Mesenchymal stem cell (in vitro differentiated cells and primary cell): ENCODE results near the gene AQP2.

Experiments used
- DNase-seq: peaks from one replicate; pipeline ENCODE4 v3.0.0-alpha.2; 2013
- H2AFZ ChIP-seq: one replicate; pipeline ENCODE4 v1.6.1; 2013; ENCODE audit warnings: low read depth, mild to moderate bottlenecking, control low read depth, inconsistent platforms, low read length, moderate library complexity
- H2AK5ac ChIP-seq: 2 replicates; pipeline ENCODE4 v1.6.1; 2013; ENCODE audit warnings: low read length, moderate library complexity, mild to moderate bottlenecking, inconsistent platforms; ENCODE audit not compliant: severe bottlenecking
- H2BK120ac ChIP-seq: one replicate; pipeline ENCODE4 v1.6.1; 2013; ENCODE audit warnings: low read depth, mild to moderate bottlenecking, inconsistent platforms, low read length, moderate library complexity
- H2BK12ac ChIP-seq, 2 experiments: one replicate each; pipeline ENCODE4 v1.6.1; 2013; ENCODE audit warnings: inconsistent platforms in 2 of 2, low read length in 2 of 2, mild to moderate bottlenecking in 2 of 2, moderate library complexity in 2 of 2, control low read depth in 1 of 2
- H2BK15ac ChIP-seq: one replicate; pipeline ENCODE4 v1.6.1; 2013; ENCODE audit warnings: mild to moderate bottlenecking, low read depth, inconsistent platforms; ENCODE audit not compliant: poor library complexity, severe bottlenecking
- H2BK5ac ChIP-seq: 2 replicates; pipeline ENCODE4 v1.6.1; 2013; ENCODE audit warnings: low read depth, mild to moderate bottlenecking, low read length, control low read depth, inconsistent platforms; ENCODE audit not compliant: poor library complexity, severe bottlenecking
- H3K14ac ChIP-seq, 2 experiments: one replicate each; pipeline ENCODE4 v1.6.1; 2013; ENCODE audit warnings: inconsistent platforms in 2 of 2, low read length in 2 of 2, control low read depth in 1 of 2, mild to moderate bottlenecking in 1 of 2, moderate library complexity in 1 of 2
- H3K18ac ChIP-seq, 2 experiments: one replicate each; pipeline ENCODE4 v1.6.1; 2013; ENCODE audit warnings: inconsistent platforms in 2 of 2, low read length in 2 of 2, control low read depth in 1 of 2, low read depth in 1 of 2, mild to moderate bottlenecking in 1 of 2
- H3K23ac ChIP-seq, 2 experiments: one replicate each; pipeline ENCODE4 v1.6.1; 2013; ENCODE audit warnings: inconsistent platforms in 2 of 2, low read length in 2 of 2, mild to moderate bottlenecking in 2 of 2, moderate library complexity in 2 of 2, control low read depth in 1 of 2
- H3K27ac ChIP-seq: 2 replicates; pipeline ENCODE4 v1.5.1; 2013; ENCODE audit warnings: mild to moderate bottlenecking, moderate library complexity, low read length, control low read depth, inconsistent platforms; ENCODE audit not compliant: poor library complexity, severe bottlenecking
- H3K27me3 ChIP-seq, 2 experiments: 2 replicates each; pipeline versions ENCODE4 v1.6.1 to v1.7.0; 2013; ENCODE audit warnings: low read length in 2 of 2, mild to moderate bottlenecking in 2 of 2, moderate library complexity in 2 of 2, control low read depth in 1 of 2, inconsistent platforms in 1 of 2; ENCODE audit not compliant: control insufficient read depth in 1 of 2, insufficient read depth in 1 of 2
- H3K36me3 ChIP-seq, 2 experiments: 2 replicates each; pipeline versions ENCODE4 v1.6.1 to v1.7.0; 2013; ENCODE audit warnings: low read length in 2 of 2, control low read depth in 1 of 2, inconsistent platforms in 1 of 2, low read depth in 1 of 2, mild to moderate bottlenecking in 1 of 2; ENCODE audit not compliant: insufficient read depth in 2 of 2, control insufficient read depth in 1 of 2
- H3K4ac ChIP-seq, 2 experiments: one replicate each; pipeline ENCODE4 v1.6.1; 2013; ENCODE audit warnings: inconsistent platforms in 2 of 2, low read length in 2 of 2, mild to moderate bottlenecking in 2 of 2, moderate library complexity in 2 of 2, control low read depth in 1 of 2, low read depth in 1 of 2
- H3K4me1 ChIP-seq: 2 replicates; pipeline ENCODE4 v1.6.1; 2013; ENCODE audit warnings: low read depth, low read length, control low read depth; ENCODE audit not compliant: control insufficient read depth, insufficient read depth
- H3K4me2 ChIP-seq: 2 replicates; pipeline ENCODE4 v1.6.1; 2013; ENCODE audit warnings: low read length, mild to moderate bottlenecking, inconsistent platforms; ENCODE audit not compliant: poor library complexity, severe bottlenecking
- H3K4me3 ChIP-seq, 2 experiments: 2 replicates each; pipeline versions ENCODE4 v1.5.1 to v1.7.0; 2013; ENCODE audit warnings: low read length in 2 of 2, mild to moderate bottlenecking in 2 of 2, control low read depth in 1 of 2, low read depth in 1 of 2; ENCODE audit not compliant: insufficient read depth in 1 of 2
- H3K79me1 ChIP-seq: replicated peaks from 2 replicates; pipeline ENCODE4 v1.6.1; 2013; ENCODE audit warnings: mild to moderate bottlenecking, control low read depth, low read length, inconsistent platforms; ENCODE audit not compliant: poor library complexity, severe bottlenecking
- H3K9ac ChIP-seq: 2 replicates; pipeline ENCODE4 v1.7.0; 2013; ENCODE audit warnings: mild to moderate bottlenecking, low read length, moderate library complexity
- H3K9me3 ChIP-seq: 2 replicates; pipeline ENCODE4 v1.7.0; 2013; ENCODE audit warnings: mild to moderate bottlenecking, low read length; ENCODE audit not compliant: control insufficient read depth
- H4K8ac ChIP-seq: one replicate; pipeline ENCODE4 v1.6.1; 2013; ENCODE audit warnings: inconsistent platforms, mild to moderate bottlenecking, low read length, moderate library complexity
- H4K91ac ChIP-seq: one replicate; pipeline ENCODE4 v1.6.1; 2013; ENCODE audit warnings: mild to moderate bottlenecking, low read length, inconsistent platforms
- WGBS: methylation state at CpG from one replicate; pipeline ENCODE4 v1.1.7; 2013; ENCODE audit warnings: mixed read lengths; 5-methylcytosine and 5-hydroxymethylcytosine counted together

The AQP2 gene

GRCh38 chr12:49910331-49911212 lies 40.0 kb upstream of the AQP2 start:
- Histone ChIP-seq H2BK120ac (no peak overlapping the region), H2BK5ac (no peak overlapping the region), H3K9me3 (no peaks in the 10 kb centered on the region), H3K27ac (no peak overlapping the region), H3K18ac (no peak overlapping the region), H2BK15ac (no peak overlapping the region), H3K14ac (peak overlapping the region in 1 of 2 experiments; percentile 38), H3K4me3 (no peak overlapping the region), H3K9ac (no peak overlapping the region), H2BK12ac (peak overlapping the region in 1 of 2 experiments; percentile 24), H3K23ac (no peak overlapping the region), H2AK5ac (no peak overlapping the region), H3K4ac (no peak overlapping the region), H2AFZ (no peak overlapping the region), H3K27me3 (peaks cover 0 to 21% of the 10 kb centered on the region in 2 experiments), H4K91ac (no peak overlapping the region), H3K4me2 (no peak overlapping the region), H3K79me1 (no peaks in the 10 kb centered on the region), H3K36me3 (no peaks in the 10 kb centered on the region), H3K4me1 (peaks cover 8% of the 10 kb centered on the region), H4K8ac (no peak overlapping the region)
- DNase-seq: no peak
- 87% methylated on average over 15 of the region's 15 CpGs for WGBS

- no peak overlapping the region for H3K18ac ChIP-seq
- no peak overlapping the region for H4K8ac ChIP-seq
- H2AFZ ChIP-seq: no peak overlapping the region
- H3K9ac ChIP-seq: no peak overlapping the region
- no peak overlapping the region for H2BK15ac ChIP-seq
- no peak overlapping the region for H3K4me2 ChIP-seq
- no peaks in the 10 kb centered on the region for H3K79me1 ChIP-seq
- no peak overlapping the region for H3K4ac ChIP-seq
- no peaks in the 10 kb centered on the region for H3K36me3 ChIP-seq
- H3K27ac ChIP-seq: no peak overlapping the region
- no peak overlapping the region for H4K91ac ChIP-seq
- no peak overlapping the region for H2BK12ac ChIP-seq
- H3K27me3 ChIP-seq: peaks cover 0 to 19% of the 10 kb centered on the region in 2 experiments
- no peak for DNase-seq
- peaks cover 8% of the 10 kb centered on the region for H3K4me1 ChIP-seq
- H2BK120ac ChIP-seq: no peak overlapping the region
- no peak overlapping the region for H2BK5ac ChIP-seq
- H3K9me3 ChIP-seq: no peaks in the 10 kb centered on the region
- no peak overlapping the region for H2AK5ac ChIP-seq
- H3K4me3 ChIP-seq: no peak overlapping the region
- no peak overlapping the region for H3K23ac ChIP-seq
- 96% methylated on average over 2 of the region's 2 CpGs for WGBS
- no peak overlapping the region for H3K14ac ChIP-seq
Observed at GRCh38 chr12:49911213-49911605, 39.3 kb upstream of the AQP2 start.

GRCh38 chr12:49912345-49913255 lies 37.9 kb upstream of the AQP2 start:
- Histone ChIP-seq H3K4me2 (no peak overlapping the region), H3K9me3 (no peaks in the 10 kb centered on the region), H4K91ac (peak overlapping the region; percentile 25), H2BK12ac (no peak overlapping the region), H2AFZ (no peak overlapping the region), H3K4me1 (peaks cover 8% of the 10 kb centered on the region), H3K79me1 (no peaks in the 10 kb centered on the region), H2BK5ac (no peak overlapping the region), H3K4me3 (no peak overlapping the region), H4K8ac (no peak overlapping the region), H3K9ac (no peak overlapping the region), H3K36me3 (no peaks in the 10 kb centered on the region), H3K14ac (peak overlapping the region in 1 of 2 experiments; percentile 64), H3K27ac (no peak overlapping the region), H2AK5ac (no peak overlapping the region), H2BK15ac (no peak overlapping the region), H3K27me3 (peaks cover 0 to 20% of the 10 kb centered on the region in 2 experiments), H3K23ac (no peak overlapping the region), H3K18ac (peak overlapping the region in 1 of 2 experiments; percentile 22), H2BK120ac (no peak overlapping the region), H3K4ac (no peak overlapping the region)
- WGBS: 86% methylated on average over 15 of the region's 16 CpGs
- DNase-seq: no peak
